ENCODE data around the gene SLK. TPM values are rescaled to one million over a fixed set of nuclear protein-coding genes. Genes with fewer than 3 reads are reported as not detected.

The SLK gene
- total RNA-seq, 1 donor from 2014 or later, result 27.5 TPM

DNA sequence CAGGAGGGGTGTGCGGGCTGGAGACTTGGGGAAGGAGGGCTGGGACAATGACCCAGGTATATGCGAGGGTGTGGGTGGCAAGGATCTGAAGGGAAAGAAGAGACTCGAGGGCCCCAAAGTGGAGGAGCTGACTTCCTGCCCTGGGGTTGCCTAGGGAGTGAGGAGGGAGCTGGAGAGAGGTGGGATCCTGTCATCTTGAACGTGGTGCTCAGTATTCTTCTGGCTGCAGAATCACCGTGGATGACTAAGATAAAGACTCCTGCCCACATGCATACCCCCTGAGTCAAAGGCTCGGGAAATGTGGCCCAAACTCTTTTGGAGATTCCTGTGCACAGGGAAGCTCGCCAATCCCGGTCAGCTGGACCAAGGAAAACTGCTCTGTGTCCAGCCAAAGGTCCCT, 87.5 kb downstream of the SLK start:
- H3K4me1 Mint-ChIP-seq (ENCODE audit: low read depth, unreplicated experiment), result peaks cover 14% of the 10 kb centered on the region

DNA sequence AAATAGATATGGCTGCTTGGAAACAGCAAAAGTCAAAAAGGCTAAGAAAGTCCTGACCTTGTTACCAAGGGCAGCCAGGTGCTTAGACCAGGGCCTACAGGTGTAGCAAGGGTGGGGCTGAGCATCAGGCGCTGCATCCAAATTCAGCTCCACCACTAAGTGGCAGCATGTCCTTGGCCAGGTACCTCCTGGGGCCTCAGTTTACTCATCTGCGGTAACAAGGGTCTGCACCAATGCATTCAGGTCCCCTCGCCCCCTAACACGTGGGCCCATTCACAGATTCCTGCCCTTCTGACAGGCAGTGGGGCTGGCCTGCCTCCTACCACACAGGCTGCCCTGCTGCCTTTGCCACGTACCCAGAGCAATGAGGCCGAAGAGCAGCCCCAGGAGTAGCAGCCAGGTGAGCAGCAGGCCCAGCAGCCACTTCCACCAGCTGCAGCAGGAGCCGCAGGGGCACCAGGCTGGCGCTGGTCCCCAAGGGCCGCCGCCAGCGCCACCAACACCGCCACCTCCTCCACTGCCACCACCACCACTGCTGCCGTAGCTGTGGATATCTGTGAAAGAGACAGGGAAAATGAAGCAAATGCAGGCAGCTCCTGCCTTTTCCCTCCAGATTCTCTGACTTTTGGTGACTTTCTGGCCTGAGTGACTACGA, 89.8 kb downstream of the SLK start:
- FAIRE-seq, result no peak
- H3K4me3 ChIP-seq (ENCODE audit: insufficient read depth, low read depth, low read length), result no peak overlapping the region
- Mint-ChIP-seq H3K4me1 (ENCODE audit: low read depth, unreplicated experiment) (peaks cover 14% of the 10 kb centered on the region), H3K27ac (ENCODE audit: unreplicated experiment) (no peak overlapping the region), H3K36me3 (ENCODE audit: low read depth, unreplicated experiment) (no peaks in the 10 kb centered on the region), H3K4me3 (ENCODE audit: unreplicated experiment) (no peak overlapping the region), H3K9me3 (ENCODE audit: unreplicated experiment) (no peaks in the 10 kb centered on the region), H3K27me3 (ENCODE audit: low read depth, unreplicated experiment) (peaks cover 3% of the 10 kb centered on the region)
- H3K4me1 ChIP-seq (ENCODE audit: insufficient read depth, low read length), result peaks cover 18% of the 10 kb centered on the region
- H3K36me3 ChIP-seq (ENCODE audit: insufficient read depth, low read length), result no peaks in the 10 kb centered on the region
- H3K4me2 ChIP-seq (ENCODE audit: low read length), result no peak overlapping the region
- TF ChIP-seq EZH2 (IDR thresholded peaks at IDR 0.05; ENCODE audit: insufficient read depth, low read length), result no peak
- no peak for TF ChIP-seq CTCF (IDR thresholded peaks at IDR 0.05; ENCODE audit: insufficient read depth, low read depth, low read length)
- no peaks in the 10 kb centered on the region for H3K27me3 ChIP-seq (ENCODE audit: insufficient read depth, low read length)
- H3K9me3 ChIP-seq (ENCODE audit: insufficient read depth, low read depth, low read length), result no peaks in the 10 kb centered on the region
- H4K20me1 ChIP-seq (ENCODE audit: insufficient read depth, low read length), result no peaks in the 10 kb centered on the region
- no peak overlapping the region for H2AFZ ChIP-seq (ENCODE audit: low read depth, low read length)
- H3K27ac ChIP-seq (ENCODE audit: low read depth, low read length), result no peak overlapping the region
- H3K79me2 ChIP-seq (ENCODE audit: insufficient read depth, low read length), result no peaks in the 10 kb centered on the region
- DNase-seq (ENCODE audit: low read depth), result no peak
- no peak overlapping the region for H3K9ac ChIP-seq (ENCODE audit: low read length)

More for the DNA sequence above, 87.5 kb downstream of the SLK start:
- Mint-ChIP-seq H3K9me3 (ENCODE audit: unreplicated experiment) (no peaks in the 10 kb centered on the region), H3K36me3 (ENCODE audit: low read depth, unreplicated experiment) (no peaks in the 10 kb centered on the region), H3K27ac (ENCODE audit: unreplicated experiment) (peak overlapping the region; percentile 91), H3K4me3 (ENCODE audit: unreplicated experiment) (no peak overlapping the region), H3K27me3 (ENCODE audit: low read depth, unreplicated experiment) (peaks cover 2% of the 10 kb centered on the region)
- Histone ChIP-seq H2AFZ (ENCODE audit: low read depth, low read length) (no peak overlapping the region), H3K4me2 (ENCODE audit: low read length) (peak overlapping the region; percentile 45), H3K27ac (ENCODE audit: low read depth, low read length) (no peak overlapping the region), H3K9me3 (ENCODE audit: insufficient read depth, low read depth, low read length) (no peaks in the 10 kb centered on the region), H3K79me2 (ENCODE audit: insufficient read depth, low read length) (no peaks in the 10 kb centered on the region), H3K4me1 (ENCODE audit: insufficient read depth, low read length) (peaks cover 27% of the 10 kb centered on the region), H3K27me3 (ENCODE audit: insufficient read depth, low read length) (no peaks in the 10 kb centered on the region), H3K4me3 (ENCODE audit: insufficient read depth, low read depth, low read length) (no peak overlapping the region), H4K20me1 (ENCODE audit: insufficient read depth, low read length) (no peaks in the 10 kb centered on the region), H3K36me3 (ENCODE audit: insufficient read depth, low read length) (no peaks in the 10 kb centered on the region), H3K9ac (ENCODE audit: low read length) (no peak overlapping the region)
- FAIRE-seq (no peak), DNase-seq (ENCODE audit: low read depth) (peak; percentile 73)
- TF ChIP-seq EZH2 (IDR thresholded peaks at IDR 0.05; ENCODE audit: insufficient read depth, low read length) (no peak), CTCF (IDR thresholded peaks at IDR 0.05; ENCODE audit: insufficient read depth, low read depth, low read length) (no peak)

GRCh38 chr10:104057717-104058116, 90.8 kb downstream of the SLK start:
- H3K4me2 ChIP-seq (ENCODE audit: low read length), result no peak overlapping the region
- H3K27ac ChIP-seq (ENCODE audit: low read depth, low read length), result no peak overlapping the region
- no peak overlapping the region for H3K4me3 ChIP-seq (ENCODE audit: insufficient read depth, low read depth, low read length)
- peaks cover 18% of the 10 kb centered on the region for H3K4me1 ChIP-seq (ENCODE audit: insufficient read depth, low read length)
- no peaks in the 10 kb centered on the region for H3K9me3 ChIP-seq (ENCODE audit: insufficient read depth, low read depth, low read length)
- no peak for TF ChIP-seq CTCF (IDR thresholded peaks at IDR 0.05; ENCODE audit: insufficient read depth, low read depth, low read length)
- no peak for TF ChIP-seq EZH2 (IDR thresholded peaks at IDR 0.05; ENCODE audit: insufficient read depth, low read length)
- Mint-ChIP-seq H3K36me3 (ENCODE audit: low read depth, unreplicated experiment) (no peaks in the 10 kb centered on the region), H3K4me3 (ENCODE audit: unreplicated experiment) (no peak overlapping the region), H3K27ac (ENCODE audit: unreplicated experiment) (peak overlapping the region; percentile 53), H3K27me3 (ENCODE audit: low read depth, unreplicated experiment) (peaks cover 2% of the 10 kb centered on the region), H3K9me3 (ENCODE audit: unreplicated experiment) (no peaks in the 10 kb centered on the region), H3K4me1 (ENCODE audit: low read depth, unreplicated experiment) (peaks cover 14% of the 10 kb centered on the region)
- DNase-seq (ENCODE audit: low read depth) (no peak), FAIRE-seq (no peak)
- no peaks in the 10 kb centered on the region for H3K27me3 ChIP-seq (ENCODE audit: insufficient read depth, low read length)
- no peaks in the 10 kb centered on the region for H3K36me3 ChIP-seq (ENCODE audit: insufficient read depth, low read length)
- no peak overlapping the region for H2AFZ ChIP-seq (ENCODE audit: low read depth, low read length)
- H3K79me2 ChIP-seq (ENCODE audit: insufficient read depth, low read length), result no peaks in the 10 kb centered on the region
- H3K9ac ChIP-seq (ENCODE audit: low read length), result no peak overlapping the region
- H4K20me1 ChIP-seq (ENCODE audit: insufficient read depth, low read length), result no peaks in the 10 kb centered on the region
